OCI-LY7 (cell line): ENCODE measurements around the gene FGD5. TPM values are rescaled to one million over a fixed set of nuclear protein-coding genes. Genes with fewer than 3 reads are reported as not detected.

Experiments used
- BruUV-seq: library from RNA; stranded (reverse); fragments of 400-500 nt; replicated peaks from 2 replicates; lab custom pipeline; 2021; lab: Mats Ljungman, UMichigan
- CTCF ChIA-PET: fragments of 300-600 bp; sonication (Branson Sonifier 250); formaldehyde crosslinking; loops from one replicate; lab custom pipeline; 2022; ENCODE audit warnings: antibody characterized with exemption; ENCODE audit not compliant: unreplicated experiment; lab: Charles Lee
- POLR2A ChIA-PET: fragments of 300-600 bp; sonication (Branson Sonifier 250); formaldehyde crosslinking; loops from one replicate; lab custom pipeline; 2022; ENCODE audit warnings: antibody characterized with exemption; lab: Charles Lee
- DNase-seq: peaks from one replicate; pipeline ENCODE4 v3.0.0-alpha.2; 2015; ENCODE audit warnings: low spot score
- H2AFZ ChIP-seq: fragments of 200-600 bp; sonication (generic), shearing (Covaris generic); 2 replicates; pipeline ENCODE4 v1.6.1; 2014; ENCODE audit warnings: mild to moderate bottlenecking, antibody characterized with exemption, low read length, moderate library complexity
- H3K27ac ChIP-seq: fragments of 200-600 bp; sonication (generic); 2 replicates; pipeline ENCODE4 v1.5.1; 2014; ENCODE audit warnings: mixed run types, low read depth, mild to moderate bottlenecking, moderate library complexity, low read length, inconsistent platforms; ENCODE audit not compliant: poor library complexity, severe bottlenecking
- H3K36me3 ChIP-seq: fragments of 200-600 bp; sonication (generic); 2 replicates; pipeline ENCODE4 v1.6.1; 2014; ENCODE audit warnings: mild to moderate bottlenecking, antibody characterized with exemption, low read length, moderate library complexity, mixed read lengths; ENCODE audit not compliant: insufficient read depth
- H3K4me1 ChIP-seq: fragments of 200-600 bp; sonication (generic); 2 replicates; pipeline ENCODE4 v1.5.1; 2014; ENCODE audit warnings: mild to moderate bottlenecking, low read length; ENCODE audit not compliant: insufficient read depth, poor library complexity, severe bottlenecking
- H3K4me2 ChIP-seq: fragments of 200-600 bp; sonication (generic); 2 replicates; pipeline ENCODE4 v1.6.1; 2014; ENCODE audit warnings: mild to moderate bottlenecking, low read length
- H3K4me3 ChIP-seq: fragments of 200-600 bp; sonication (generic); 2 replicates; pipeline ENCODE4 v1.5.1; 2014; ENCODE audit warnings: mild to moderate bottlenecking, low read depth, low read length; ENCODE audit not compliant: poor library complexity, severe bottlenecking
- H3K79me2 ChIP-seq: fragments of 200-600 bp; sonication (generic); 2 replicates; pipeline ENCODE4 v1.6.1; 2016; ENCODE audit warnings: low read depth, mild to moderate bottlenecking, low read length, moderate library complexity, mixed read lengths; ENCODE audit not compliant: insufficient read depth
- H3K9me2 ChIP-seq: fragments of 200-600 bp; sonication (generic); 2 replicates; pipeline ENCODE4 v1.6.1; 2016; ENCODE audit warnings: mild to moderate bottlenecking, low read length, mixed read lengths; ENCODE audit not compliant: insufficient read depth
- H3K9me3 ChIP-seq: fragments of 200-600 bp; sonication (generic); 2 replicates; pipeline ENCODE4 v1.6.1; 2014; ENCODE audit warnings: mild to moderate bottlenecking, mixed run types, low read length, mixed read lengths
- H4K20me1 ChIP-seq: fragments of 200-600 bp; sonication (generic); 2 replicates; pipeline ENCODE4 v1.6.1; 2014; ENCODE audit warnings: mild to moderate bottlenecking, antibody characterized with exemption, low read length, moderate library complexity, mixed read lengths; ENCODE audit not compliant: insufficient read depth
- EZH2phosphoT487 ChIP-seq: fragments of 200-600 bp; sonication (generic); IDR thresholded peaks from 2 replicates; pipeline ENCODE4 v1.6.1; 2018; ENCODE audit warnings: low read depth, borderline replicate concordance, mild to moderate bottlenecking, mixed run types, antibody characterized with exemption, low read length, moderate library complexity, mixed read lengths
- intact Hi-C: fragments of 100-400 bp; cut with micrococcal nuclease; formaldehyde crosslinking; loops from one replicate; pipeline ENCODE4 v1.10.0; 2022; ENCODE audit not compliant: unreplicated experiment
- total RNA-seq, 2 experiments: library from RNA; depleted of rRNA in 1 of 2; stranded (reverse); fragments of >200 nt in 1 of 2; shearing (Covaris generic) in 1 of 2; gene quantifications; 2 replicates each; pipeline ENCODE4 v1.2.3, GENCODE V29; 2014 to 2022
- TF ChIP-seq, protein P1 (sequence below): fragments of 200-600 bp; sonication (generic); conservative IDR thresholded peaks from 2 replicates; pipeline ENCODE4 v1.5.1; 2014; ENCODE audit warnings: mild to moderate bottlenecking, antibody characterized with exemption, low read length, moderate library complexity, mixed read lengths

The FGD5 gene
- total RNA-seq, 2 experiments from 2014 or later: 0.09 to 0.21 TPM

- Histone ChIP-seq H3K9me2 (no peaks in the 10 kb centered on the region), H3K4me1 (no peaks in the 10 kb centered on the region), H3K4me2 (no peak overlapping the region), H4K20me1 (no peaks in the 10 kb centered on the region), H3K36me3 (no peaks in the 10 kb centered on the region), H3K79me2 (no peaks in the 10 kb centered on the region), H3K27ac (no peak overlapping the region), H3K4me3 (no peak overlapping the region), H2AFZ (no peak overlapping the region), H3K9me3 (no peaks in the 10 kb centered on the region)
- intact Hi-C loops: no loop called here
- no TSS peak for BruUV-seq
- no peak for DNase-seq
- ChIA-PET CTCF (no interaction called here), POLR2A (interaction anchor here (1.7 kb wide), 1 partner anchor 11 kb away, joined by 6 read pairs; the partner anchor contains the start of gene NR2C2)
- TF ChIP-seq EZH2phosphoT487: no peak
- TF ChIP-seq, protein P1, sequence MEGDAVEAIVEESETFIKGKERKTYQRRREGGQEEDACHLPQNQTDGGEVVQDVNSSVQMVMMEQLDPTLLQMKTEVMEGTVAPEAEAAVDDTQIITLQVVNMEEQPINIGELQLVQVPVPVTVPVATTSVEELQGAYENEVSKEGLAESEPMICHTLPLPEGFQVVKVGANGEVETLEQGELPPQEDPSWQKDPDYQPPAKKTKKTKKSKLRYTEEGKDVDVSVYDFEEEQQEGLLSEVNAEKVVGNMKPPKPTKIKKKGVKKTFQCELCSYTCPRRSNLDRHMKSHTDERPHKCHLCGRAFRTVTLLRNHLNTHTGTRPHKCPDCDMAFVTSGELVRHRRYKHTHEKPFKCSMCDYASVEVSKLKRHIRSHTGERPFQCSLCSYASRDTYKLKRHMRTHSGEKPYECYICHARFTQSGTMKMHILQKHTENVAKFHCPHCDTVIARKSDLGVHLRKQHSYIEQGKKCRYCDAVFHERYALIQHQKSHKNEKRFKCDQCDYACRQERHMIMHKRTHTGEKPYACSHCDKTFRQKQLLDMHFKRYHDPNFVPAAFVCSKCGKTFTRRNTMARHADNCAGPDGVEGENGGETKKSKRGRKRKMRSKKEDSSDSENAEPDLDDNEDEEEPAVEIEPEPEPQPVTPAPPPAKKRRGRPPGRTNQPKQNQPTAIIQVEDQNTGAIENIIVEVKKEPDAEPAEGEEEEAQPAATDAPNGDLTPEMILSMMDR: no peak
These were observed 117.0 kb downstream of the FGD5 start for GRCh38 chr3:14935592-14936345.

GRCh38 chr3:14938954-14939353, 120.2 kb downstream of the FGD5 start:
- no TSS peak for BruUV-seq
- H3K4me3 ChIP-seq: no peak overlapping the region
- H4K20me1 ChIP-seq: 0 out of 2 replicates have a peak, but pooled peaks cover 9% of the 10 kb centered on the region
- no peak overlapping the region for H2AFZ ChIP-seq
- TF ChIP-seq, protein P1: no peak
- no peak for TF ChIP-seq EZH2phosphoT487
- peaks cover 21% of the 10 kb centered on the region for H3K36me3 ChIP-seq
- no peak for DNase-seq
- H3K9me3 ChIP-seq: no peaks in the 10 kb centered on the region
- H3K9me2 ChIP-seq: no peaks in the 10 kb centered on the region
- ChIA-PET CTCF (no interaction called here), POLR2A (no interaction called here)
- peaks cover 5% of the 10 kb centered on the region; the same call in 1 of the 2 replicates for H3K79me2 ChIP-seq
- no peak overlapping the region for H3K27ac ChIP-seq
- intact Hi-C loops: no loop called here
- no peaks in the 10 kb centered on the region for H3K4me1 ChIP-seq
- no peak overlapping the region for H3K4me2 ChIP-seq

DNA sequence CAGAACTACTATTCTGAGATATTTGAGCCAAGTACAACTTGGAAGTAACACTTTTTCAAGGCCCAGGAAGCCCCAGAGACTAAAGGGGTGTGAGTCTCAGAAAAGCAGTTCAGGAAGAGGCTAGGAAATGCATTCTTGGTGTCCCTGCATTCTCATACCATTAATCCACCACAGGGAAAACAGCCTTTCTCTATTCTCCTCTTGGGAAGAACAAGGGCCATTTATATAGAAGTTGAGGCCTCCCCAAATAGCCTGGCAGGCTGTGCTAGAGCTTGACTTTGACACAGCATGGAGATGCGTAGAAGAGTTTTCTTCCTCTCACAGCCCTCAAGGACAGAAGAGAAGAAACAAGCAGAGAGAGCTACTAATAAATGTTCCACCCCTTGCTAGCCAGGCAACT, 123.1 kb downstream of the FGD5 start:
- ChIA-PET CTCF (interaction anchor here (0.6 kb wide), 1 partner anchor 73 kb away, joined by 3 read pairs; no protein-coding TSS in a partner anchor), POLR2A (no interaction called here)
- no peak overlapping the region for H3K27ac ChIP-seq
- TF ChIP-seq EZH2phosphoT487: no peak
- TF ChIP-seq, protein P1: no peak
- H3K4me3 ChIP-seq: no peak overlapping the region
- no peaks in the 10 kb centered on the region for H3K9me3 ChIP-seq
- H3K79me2 ChIP-seq: peaks cover 33% of the 10 kb centered on the region
- no peak overlapping the region for H2AFZ ChIP-seq
- peaks cover 25% of the 10 kb centered on the region; the same call in 1 of the 2 replicates for H4K20me1 ChIP-seq
- peaks cover 43% of the 10 kb centered on the region for H3K36me3 ChIP-seq
- H3K4me1 ChIP-seq: peaks cover 9% of the 10 kb centered on the region
- DNase-seq: no peak
- intact Hi-C loops: no loop called here
- H3K4me2 ChIP-seq: no peak overlapping the region
- H3K9me2 ChIP-seq: no peaks in the 10 kb centered on the region
- BruUV-seq: no TSS peak
